SKM-1 treated with dmso at 0.1 percent for 144 hours (cell line): ENCODE measurements around the gene TOP1.
"Not testable (repeated sequence)": the region's sequence is repeated elsewhere in the genome, so short reads cannot be mapped to it uniquely, and the experiment has no call there.

Experiments
- DNase-seq: peaks from one replicate; lab custom pipeline; 2025; ENCODE audit not compliant: unreplicated experiment; lab: John Stamatoyannopoulos, UW

The TOP1 gene

DNA sequence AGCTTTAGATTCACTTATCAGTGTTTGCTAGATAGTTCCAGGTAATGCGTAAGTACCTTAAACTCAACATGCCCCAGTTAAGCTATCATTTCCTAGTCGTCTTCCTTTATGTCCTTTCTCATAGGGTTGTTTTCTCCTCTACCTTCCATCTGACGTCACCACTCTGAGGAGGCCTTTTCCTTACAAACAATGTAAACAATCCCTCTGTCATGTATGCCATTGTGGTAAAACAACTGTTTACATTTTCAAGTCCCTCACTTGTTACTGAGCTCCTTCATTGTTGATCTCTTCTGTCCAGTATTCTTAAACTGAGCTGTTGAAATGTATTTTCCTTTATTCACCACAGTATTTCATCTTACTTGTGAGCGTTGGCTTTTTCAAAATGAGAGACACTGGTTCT lies 63.3 kb downstream of the TOP1 start:
- no peak for DNase-seq

- no peak for DNase-seq
Observed at GRCh38 chr20:41094353-41095055, 65.9 kb downstream of the TOP1 start.

GRCh38 chr20:41095110-41095969 lies 66.7 kb downstream of the TOP1 start:
- peak; percentile 15 for DNase-seq

GRCh38 chr20:41098703-41099250 lies 70.2 kb downstream of the TOP1 start:
- DNase-seq: no peak

DNA sequence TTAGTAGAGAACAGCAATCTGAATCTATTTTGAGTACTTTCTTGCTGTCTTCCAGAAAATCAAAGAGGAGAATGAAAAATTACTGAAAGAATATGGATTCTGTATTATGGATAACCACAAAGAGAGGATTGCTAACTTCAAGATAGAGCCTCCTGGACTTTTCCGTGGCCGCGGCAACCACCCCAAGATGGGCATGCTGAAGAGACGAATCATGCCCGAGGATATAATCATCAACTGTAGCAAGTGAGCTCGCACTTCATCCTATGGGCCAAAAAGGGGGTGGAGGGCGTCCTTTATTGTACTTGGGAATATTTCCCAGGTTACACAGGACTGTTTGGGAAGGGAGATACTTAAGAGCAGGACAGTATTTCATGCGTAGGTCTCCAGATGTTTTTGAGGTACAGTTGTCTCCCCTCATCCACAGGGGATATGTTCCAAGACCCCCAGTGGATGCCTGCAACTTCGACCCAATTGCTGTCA lies 71.4 kb downstream of the TOP1 start:
- DNase-seq: no peak

GRCh38 chr20:41101660-41102059 lies 73.0 kb downstream of the TOP1 start:
- DNase-seq: no peak

DNA sequence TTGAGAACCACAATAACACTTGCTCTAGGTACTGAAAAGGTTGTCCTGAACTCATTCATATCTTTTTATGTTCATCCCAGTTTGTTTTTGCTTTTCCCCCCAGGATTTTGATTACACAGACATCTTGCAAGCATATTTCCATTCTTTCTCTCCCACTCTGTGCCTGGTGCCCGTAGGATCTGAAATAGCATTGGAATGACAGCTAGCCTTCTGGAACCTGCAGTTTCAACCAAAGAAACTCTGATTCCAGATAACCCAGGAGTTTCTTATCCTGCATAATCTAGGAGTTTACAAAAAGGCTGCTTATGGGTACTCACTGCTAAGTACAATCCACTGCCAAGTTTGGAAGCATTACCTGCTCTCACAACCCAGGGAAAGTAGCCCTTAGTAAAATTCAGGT lies 79.9 kb downstream of the TOP1 start:
- DNase-seq: no peak

- no peak for DNase-seq
Observed at GRCh38 chr20:41110012-41110411, 81.4 kb downstream of the TOP1 start.

GRCh38 chr20:41110930-41111577 lies 82.4 kb downstream of the TOP1 start:
- no peak for DNase-seq

DNA sequence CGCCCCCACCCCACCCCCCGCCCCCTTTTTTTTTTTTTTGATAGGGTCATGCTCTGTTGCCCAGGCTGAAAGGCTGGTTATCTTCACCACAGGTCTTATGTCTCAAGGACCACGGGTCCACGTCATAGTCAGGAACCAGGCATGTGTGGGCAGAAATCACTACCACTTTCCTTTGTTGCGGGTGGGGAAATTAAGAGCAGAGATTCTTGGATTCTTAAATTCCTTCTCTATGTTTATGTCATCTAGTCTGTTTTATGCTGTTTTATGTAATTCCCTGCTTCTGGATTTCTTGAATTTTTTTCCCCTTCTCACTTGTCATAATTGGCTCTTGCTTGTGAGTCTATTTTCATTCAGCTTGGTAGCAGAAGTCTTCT lies 82.9 kb downstream of the TOP1 start:
- no peak for DNase-seq

DNA sequence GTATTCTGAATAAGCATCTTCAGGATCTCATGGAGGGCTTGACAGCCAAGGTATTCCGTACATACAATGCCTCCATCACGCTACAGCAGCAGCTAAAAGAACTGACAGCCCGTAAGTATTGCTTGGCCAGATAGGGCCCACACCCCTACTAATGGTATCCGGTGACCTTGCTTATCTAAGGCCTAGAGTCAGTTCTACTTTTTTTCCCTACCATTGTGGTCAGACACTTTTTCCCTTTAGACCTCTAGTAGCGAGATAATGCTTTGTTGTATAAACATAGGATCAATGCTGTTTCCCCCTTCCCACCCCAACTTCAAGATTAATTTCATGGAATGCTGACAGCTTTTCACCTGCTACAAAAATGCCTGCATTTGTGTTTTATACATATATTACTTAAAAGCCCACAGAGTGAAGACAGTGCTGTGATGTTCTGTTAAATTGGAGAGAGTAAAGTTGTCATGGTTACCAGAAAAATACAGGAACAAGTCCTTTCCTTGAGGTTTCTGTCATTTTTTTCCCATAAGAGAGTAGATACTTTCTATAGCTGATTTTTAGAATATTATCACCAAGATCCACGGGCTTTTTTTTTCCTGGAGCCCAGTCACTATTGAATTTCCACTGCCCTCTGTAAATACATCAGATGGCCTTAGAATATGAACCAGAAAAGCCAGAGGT lies 87.8 kb downstream of the TOP1 start:
- no peak for DNase-seq

GRCh38 chr20:41118159-41118558 lies 89.5 kb downstream of the TOP1 start:
- DNase-seq: not testable (repeated sequence)

DNA sequence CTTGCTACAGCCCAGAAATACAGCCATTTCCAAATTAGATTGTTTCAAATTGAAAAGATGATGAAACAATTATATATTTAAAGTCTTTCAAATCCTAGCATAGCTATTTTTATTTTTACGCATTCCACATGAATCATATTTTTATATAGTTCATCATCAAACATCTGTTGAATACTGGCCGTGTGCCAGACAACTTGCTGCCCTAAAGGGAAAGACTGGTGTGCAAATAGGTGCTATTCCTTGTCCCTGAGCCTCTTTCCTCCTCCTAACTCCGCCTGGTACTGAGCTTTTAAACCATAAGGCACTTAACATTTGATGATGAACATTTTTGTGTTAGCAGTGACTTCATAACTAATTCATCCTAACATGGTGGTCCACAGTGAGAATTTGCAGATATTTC lies 90.0 kb downstream of the TOP1 start:
- DNase-seq: no peak

DNA sequence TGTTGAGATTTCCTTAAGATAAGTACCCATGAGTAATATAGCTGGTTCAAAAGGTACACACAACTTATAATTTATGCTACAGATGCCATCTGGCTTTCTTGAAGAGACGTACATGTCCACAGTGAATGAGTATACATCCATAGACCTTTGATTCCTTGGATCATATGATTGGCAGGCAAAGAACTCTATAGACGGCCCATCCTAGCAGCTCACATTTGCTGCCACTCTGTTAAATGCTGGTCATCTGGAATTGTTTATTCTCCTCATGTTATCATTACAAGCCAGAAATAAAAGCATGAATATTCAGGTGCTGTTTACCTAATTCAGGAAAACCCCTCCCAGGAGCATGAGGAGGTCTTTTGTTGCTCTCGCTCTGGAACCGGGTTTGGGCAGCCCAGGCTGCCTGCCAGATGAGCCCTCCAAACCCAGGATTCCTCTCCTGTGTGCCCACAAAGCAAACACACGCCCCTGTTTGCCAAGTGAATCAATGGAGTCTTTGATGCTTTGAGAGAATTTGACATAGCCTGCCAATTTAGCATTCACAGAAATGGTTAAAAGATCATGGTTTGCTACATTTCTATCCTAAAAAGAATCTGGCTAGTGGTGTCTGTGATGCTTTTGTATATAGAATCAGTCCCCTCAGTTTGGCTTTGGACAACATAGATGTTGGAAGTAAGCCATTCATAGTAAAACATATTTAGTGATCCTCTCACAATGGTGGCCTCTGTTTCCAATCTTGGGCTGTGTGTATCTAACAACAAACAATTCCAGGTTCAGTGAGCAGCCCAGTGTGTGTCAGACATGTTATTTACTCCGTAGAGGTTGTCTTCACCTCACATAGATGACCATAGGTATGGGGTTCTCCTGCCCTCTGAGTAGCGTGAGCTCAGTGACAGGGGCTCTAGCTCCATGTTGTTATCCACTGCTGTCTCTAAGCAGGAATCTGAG lies 91.3 kb downstream of the TOP1 start:
- DNase-seq: no peak

- DNase-seq: no peak
Observed at GRCh38 chr20:41121399-41121798, 92.8 kb downstream of the TOP1 start.

DNA sequence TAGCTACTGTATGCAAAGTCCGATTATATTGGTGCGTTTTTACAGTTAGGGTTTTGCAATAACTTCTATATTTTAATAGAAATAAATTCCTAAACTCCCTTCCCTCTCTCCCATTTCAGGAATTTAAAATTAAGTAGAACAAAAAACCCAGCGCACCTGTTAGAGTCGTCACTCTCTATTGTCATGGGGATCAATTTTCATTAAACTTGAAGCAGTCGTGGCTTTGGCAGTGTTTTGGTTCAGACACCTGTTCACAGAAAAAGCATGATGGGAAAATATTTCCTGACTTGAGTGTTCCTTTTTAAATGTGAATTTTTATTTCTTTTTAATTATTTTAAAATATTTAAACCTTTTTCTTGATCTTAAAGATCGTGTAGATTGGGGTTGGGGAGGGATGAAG lies 95.0 kb downstream of the TOP1 start:
- DNase-seq: no peak

DNA sequence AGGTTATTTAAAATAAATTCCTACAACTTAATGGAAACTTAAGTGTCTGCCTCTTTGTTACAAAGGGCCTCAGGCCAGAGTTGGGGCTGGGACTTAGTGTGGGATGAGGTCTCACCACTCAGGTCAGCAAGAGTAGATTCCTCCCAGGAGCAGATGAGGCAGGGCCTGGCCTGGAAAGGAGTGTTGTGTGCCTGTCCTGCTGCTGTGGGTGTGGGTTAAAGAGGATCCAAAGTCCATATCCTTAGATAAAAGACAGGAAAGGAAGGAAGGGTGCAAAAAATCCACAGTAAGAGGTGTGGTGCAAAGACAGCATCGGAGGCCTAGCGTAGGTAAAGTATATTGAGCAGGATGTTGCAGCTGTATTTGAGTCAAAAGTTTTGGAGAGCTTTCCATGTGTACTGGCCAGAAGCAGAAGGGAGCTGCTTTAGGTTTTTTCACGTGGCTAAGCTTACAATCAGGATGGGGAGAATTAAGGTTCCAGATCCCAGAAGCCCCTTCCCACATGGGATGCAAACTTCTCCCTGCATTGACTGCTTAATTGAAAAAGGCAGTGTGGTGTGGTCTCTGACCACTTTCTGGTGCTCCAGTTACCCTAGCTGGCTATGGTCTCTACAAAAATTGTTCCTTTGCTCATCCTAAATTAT lies 96.0 kb downstream of the TOP1 start:
- DNase-seq: no peak

DNA sequence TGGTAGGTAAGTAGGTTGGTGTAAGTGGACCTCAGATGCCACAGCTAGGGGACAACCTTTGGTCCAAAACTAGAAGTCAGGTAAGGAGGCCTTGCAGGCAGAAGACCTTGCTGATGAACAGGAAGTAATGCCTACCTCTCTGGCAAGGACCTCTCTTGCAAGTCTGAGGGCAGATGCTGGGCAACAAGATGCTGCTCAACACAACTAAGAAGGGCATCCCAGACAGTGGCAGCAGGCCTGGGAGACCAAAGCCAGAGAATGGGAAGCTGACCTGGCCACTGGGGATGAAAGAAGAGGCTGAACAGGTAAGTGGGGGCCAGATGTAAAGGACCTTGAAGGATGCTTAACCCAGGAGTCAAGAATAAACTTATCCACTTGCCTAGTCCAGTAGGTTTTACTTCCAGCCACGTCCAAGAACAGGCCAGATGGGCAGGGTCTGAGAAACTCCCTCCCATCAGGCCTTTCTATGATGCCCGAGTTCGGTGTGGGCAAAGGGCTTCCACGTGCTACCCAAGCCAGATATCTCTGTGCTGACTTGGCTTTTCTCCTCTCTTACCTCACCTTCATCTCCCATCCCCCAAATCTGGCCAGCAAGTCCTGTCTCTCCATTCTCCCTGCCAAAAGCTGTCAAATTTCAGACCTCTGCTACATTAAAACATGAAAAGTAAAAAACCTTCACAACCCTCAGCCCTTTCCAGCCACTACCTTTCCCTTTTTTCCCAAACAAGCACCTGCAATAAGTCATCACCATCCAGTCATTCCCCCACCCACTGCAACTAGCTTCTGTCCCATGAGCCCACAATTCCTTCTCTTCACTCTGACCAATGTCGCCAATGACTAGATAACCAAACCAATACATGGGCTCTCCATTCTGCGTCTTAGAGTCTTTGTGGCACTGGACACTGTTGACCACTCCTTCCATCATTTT lies 97.2 kb downstream of the TOP1 start:
- DNase-seq: no peak
